Measurements from ENCODE around the gene IL10RB. TPM values are rescaled to one million over a fixed set of nuclear protein-coding genes. Genes with fewer than 3 reads are reported as not detected.

IL10RB gene
- total and polyA plus RNA-seq, 2 donors (not counting 1 experiment from before 2014, with no cell fraction given) = 29.3 to 32.5 TPM

DNA sequence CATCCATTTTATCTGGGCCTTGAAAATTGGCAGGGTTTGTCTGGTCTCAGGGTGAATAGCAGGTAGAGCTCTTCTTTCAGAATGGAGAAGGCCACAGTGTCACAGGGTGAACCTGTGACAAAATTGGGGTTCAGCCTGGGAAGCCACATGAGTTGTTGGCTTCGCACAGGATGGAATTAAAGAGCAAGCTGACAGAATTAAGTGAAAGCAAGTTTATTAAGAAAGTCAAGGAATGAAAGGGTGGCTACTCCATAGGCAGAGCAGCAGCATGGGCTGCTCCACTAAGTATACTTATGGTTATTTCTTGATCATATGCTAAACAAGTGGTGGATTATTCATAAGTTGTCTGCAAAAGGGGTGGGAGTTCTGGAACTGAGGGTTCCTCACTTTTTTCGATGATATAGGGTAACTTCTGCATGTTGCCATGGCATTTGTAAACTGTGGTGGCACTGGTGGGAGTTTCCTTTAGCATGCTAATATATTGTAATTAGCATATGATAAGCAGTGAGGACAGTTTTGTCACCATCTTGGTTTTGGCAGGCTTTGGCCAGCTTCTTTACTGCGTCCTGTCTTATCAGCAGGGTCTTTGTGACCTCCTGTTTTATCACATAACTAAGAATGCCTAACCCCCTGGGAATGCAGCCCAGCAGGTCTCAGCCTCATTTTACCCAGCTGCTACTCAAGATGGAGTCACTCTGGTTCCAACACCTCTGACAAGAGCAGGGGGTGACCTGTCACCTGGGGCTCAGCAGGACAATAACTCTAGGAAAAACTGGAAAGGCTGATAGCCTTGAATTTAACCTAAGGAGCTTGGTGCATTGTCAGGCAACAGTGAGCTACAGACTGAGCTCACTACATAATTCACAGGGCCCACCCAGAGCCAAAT is 31.3 kb upstream of the IL10RB start:
- H3K9me3 Mint-ChIP-seq (ENCODE audit: insufficient read depth) = no peaks in the 10 kb centered on the region
- H3K79me2 ChIP-seq (ENCODE audit: control insufficient read depth, insufficient read depth, low read length) = peaks cover 95% of the 10 kb centered on the region
- H3K4me1 Mint-ChIP-seq = peaks cover 72% of the 10 kb centered on the region
- DNase-seq (no peak), ATAC-seq (ENCODE audit: low read depth) (no peak)
- POLR2A ChIA-PET = interaction anchor here (0.6 kb wide), 1 partner anchor 239 kb away, joined by 6 read pairs; no protein-coding TSS in a partner anchor
- H3K27ac Mint-ChIP-seq = peak overlapping the region; percentile 66
- H3K4me1 ChIP-seq (ENCODE audit: control insufficient read depth in 2 of 2, insufficient read depth in 2 of 2, low read length in 2 of 2) = peaks cover 42 to 67% of the 10 kb centered on the region in 2 donors
- no peak overlapping the region for H3K9ac ChIP-seq (ENCODE audit: low read length)
- H3K27ac ChIP-seq (ENCODE audit: low read length in 2 of 2) = peak overlapping the region in 1 of 2 donors; percentile 35
- CTCF ChIA-PET = interaction anchor here (0.6 to 1.7 kb wide), 2 partner anchors 35 to 272 kb away, joined by 3 to 4 read pairs; no protein-coding TSS in a partner anchor
- WGBS (ENCODE audit: insufficient coverage) = 60% methylated on average over 2 of the region's 3 CpGs
- H4K20me1 ChIP-seq (ENCODE audit: control insufficient read depth, insufficient read depth, low read length, poor library complexity, severe bottlenecking) = peaks cover 44% of the 10 kb centered on the region
- H3K4me3 Mint-ChIP-seq = no peak overlapping the region
- H3K27me3 Mint-ChIP-seq = no peaks in the 10 kb centered on the region
- H3K4me2 ChIP-seq (replicated peaks; ENCODE audit: low read depth, low read length, poor library complexity, severe bottlenecking) = no peak overlapping the region
- H3K27me3 ChIP-seq (replicated peaks in 1 of 4; ENCODE audit: control extremely low read depth in 1 of 4, control insufficient read depth in 3 of 4, insufficient read depth in 4 of 4, low read length in 3 of 4) = no peaks in the 10 kb centered on the region
- peaks cover 4 to 20% of the 10 kb centered on the region in 2 experiments for H3K36me3 ChIP-seq (replicated peaks in 1 of 2; ENCODE audit: control extremely low read depth in 1 of 2, control insufficient read depth in 1 of 2, extremely low read depth in 1 of 2, insufficient read depth in 2 of 2, low read length in 1 of 2)
- no peak overlapping the region for H3K4me3 ChIP-seq (ENCODE audit: control extremely low read depth in 1 of 5, extremely low read depth in 1 of 5, insufficient read depth in 1 of 5, low read depth in 2 of 5, low read length in 4 of 5)
- TF ChIP-seq EZH2 (IDR thresholded peaks at IDR 0.05; ENCODE audit: borderline replicate concordance, insufficient read depth, low read depth, low read length, poor library complexity, severe bottlenecking) = no peak
- TF ChIP-seq, protein P1, sequence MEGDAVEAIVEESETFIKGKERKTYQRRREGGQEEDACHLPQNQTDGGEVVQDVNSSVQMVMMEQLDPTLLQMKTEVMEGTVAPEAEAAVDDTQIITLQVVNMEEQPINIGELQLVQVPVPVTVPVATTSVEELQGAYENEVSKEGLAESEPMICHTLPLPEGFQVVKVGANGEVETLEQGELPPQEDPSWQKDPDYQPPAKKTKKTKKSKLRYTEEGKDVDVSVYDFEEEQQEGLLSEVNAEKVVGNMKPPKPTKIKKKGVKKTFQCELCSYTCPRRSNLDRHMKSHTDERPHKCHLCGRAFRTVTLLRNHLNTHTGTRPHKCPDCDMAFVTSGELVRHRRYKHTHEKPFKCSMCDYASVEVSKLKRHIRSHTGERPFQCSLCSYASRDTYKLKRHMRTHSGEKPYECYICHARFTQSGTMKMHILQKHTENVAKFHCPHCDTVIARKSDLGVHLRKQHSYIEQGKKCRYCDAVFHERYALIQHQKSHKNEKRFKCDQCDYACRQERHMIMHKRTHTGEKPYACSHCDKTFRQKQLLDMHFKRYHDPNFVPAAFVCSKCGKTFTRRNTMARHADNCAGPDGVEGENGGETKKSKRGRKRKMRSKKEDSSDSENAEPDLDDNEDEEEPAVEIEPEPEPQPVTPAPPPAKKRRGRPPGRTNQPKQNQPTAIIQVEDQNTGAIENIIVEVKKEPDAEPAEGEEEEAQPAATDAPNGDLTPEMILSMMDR (IDR thresholded peaks at IDR 0.05) = no peak
- intact Hi-C loops (cut with micrococcal nuclease) = loop anchor here (5.0 kb wide), 1 partner anchor 307 kb away; the partner anchor contains the start of genes GART and SON
- no peak overlapping the region for H2AFZ ChIP-seq (ENCODE audit: insufficient read depth, low read depth, low read length, poor library complexity, severe bottlenecking)
- no peaks in the 10 kb centered on the region for H3K9me3 ChIP-seq (ENCODE audit: control extremely low read depth in 1 of 3, control insufficient read depth in 2 of 3, insufficient read depth in 1 of 3, low read length in 2 of 3)
